ENCODE data around the gene OASL.
"Not testable (repeated sequence)": the region's sequence is repeated elsewhere in the genome, so short reads cannot be mapped to it uniquely, and the experiment has no call there.

The OASL gene

DNA sequence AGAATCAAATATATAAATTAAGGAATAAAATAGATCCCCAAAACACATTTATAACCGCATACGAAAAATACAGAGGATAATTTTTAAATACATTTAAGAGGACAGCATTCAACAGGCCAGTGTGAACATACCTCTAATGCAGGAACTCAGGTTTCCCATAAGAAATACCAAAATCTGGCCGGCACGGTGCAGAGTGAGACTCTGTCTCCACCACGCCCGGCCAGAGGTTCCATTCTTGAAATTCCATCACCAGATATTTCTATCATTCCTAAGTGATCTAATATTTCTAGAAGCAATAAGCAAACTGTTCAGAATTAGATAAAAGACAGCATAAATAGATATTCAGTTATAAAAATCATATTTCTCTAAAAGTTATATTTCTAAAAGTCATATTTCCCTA, 30.2 kb upstream of the OASL start:
- no peak for DNase-seq
- Histone ChIP-seq H3K4me1 (no peaks in the 10 kb centered on the region), H3K27me3 (peaks cover 6% of the 10 kb centered on the region), H3K4me3 (ENCODE audit: low read depth, low read length) (no peak overlapping the region), H3K36me3 (no peaks in the 10 kb centered on the region), H3K9me3 (no peaks in the 10 kb centered on the region)
- TF ChIP-seq, protein P1, sequence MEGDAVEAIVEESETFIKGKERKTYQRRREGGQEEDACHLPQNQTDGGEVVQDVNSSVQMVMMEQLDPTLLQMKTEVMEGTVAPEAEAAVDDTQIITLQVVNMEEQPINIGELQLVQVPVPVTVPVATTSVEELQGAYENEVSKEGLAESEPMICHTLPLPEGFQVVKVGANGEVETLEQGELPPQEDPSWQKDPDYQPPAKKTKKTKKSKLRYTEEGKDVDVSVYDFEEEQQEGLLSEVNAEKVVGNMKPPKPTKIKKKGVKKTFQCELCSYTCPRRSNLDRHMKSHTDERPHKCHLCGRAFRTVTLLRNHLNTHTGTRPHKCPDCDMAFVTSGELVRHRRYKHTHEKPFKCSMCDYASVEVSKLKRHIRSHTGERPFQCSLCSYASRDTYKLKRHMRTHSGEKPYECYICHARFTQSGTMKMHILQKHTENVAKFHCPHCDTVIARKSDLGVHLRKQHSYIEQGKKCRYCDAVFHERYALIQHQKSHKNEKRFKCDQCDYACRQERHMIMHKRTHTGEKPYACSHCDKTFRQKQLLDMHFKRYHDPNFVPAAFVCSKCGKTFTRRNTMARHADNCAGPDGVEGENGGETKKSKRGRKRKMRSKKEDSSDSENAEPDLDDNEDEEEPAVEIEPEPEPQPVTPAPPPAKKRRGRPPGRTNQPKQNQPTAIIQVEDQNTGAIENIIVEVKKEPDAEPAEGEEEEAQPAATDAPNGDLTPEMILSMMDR (IDR thresholded peaks at IDR 0.05; ENCODE audit: low read depth, low read length): no peak

DNA sequence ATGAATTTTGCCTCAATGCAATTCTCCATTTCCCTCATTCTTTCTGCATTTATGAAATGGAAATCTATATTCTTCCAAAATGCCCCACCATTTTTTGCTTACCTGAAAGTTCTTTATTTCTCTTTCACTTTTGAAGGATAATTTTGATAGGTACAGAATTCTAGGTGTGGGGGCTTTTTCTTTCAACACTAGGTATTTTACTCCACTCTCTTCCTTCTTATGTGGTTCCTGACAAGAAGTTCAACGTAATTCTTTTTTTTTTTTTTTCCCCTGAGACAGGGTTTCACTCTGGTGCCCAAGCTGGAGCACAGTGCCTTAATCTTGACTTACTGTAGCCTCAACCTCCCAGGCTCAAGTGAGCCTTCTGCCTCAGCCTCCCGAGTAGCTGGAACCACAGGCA, 26.3 kb upstream of the OASL start:
- TF ChIP-seq, protein P1 (IDR thresholded peaks at IDR 0.05; ENCODE audit: low read depth, low read length): no peak
- no peak overlapping the region for H3K4me3 ChIP-seq (ENCODE audit: low read depth, low read length)
- H3K4me1 ChIP-seq: no peaks in the 10 kb centered on the region
- H3K27me3 ChIP-seq: peaks cover 6% of the 10 kb centered on the region
- no peaks in the 10 kb centered on the region for H3K9me3 ChIP-seq
- no peak for DNase-seq
- H3K36me3 ChIP-seq: no peaks in the 10 kb centered on the region

DNA sequence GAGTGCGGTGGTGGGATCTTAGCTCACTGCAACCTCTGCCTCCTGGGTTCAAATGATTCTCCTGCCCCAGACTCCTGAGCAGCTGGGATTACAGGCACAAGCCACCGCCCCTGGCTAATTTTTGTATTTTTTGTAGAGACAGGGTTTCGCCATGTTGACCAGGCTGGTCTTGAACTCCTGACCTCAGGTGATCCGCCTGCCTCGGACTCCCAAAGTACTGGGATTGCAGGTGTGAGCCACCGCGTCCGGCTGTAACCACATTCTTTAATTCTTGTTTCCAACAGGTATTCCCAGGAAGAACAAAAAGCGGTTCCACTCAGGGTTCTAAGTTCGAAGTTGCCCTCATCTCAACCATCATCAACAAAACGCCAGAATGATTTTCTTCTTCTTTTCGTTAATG, 25.5 kb upstream of the OASL start:
- not testable (repeated sequence) for H3K27me3 ChIP-seq; H3K9me3 ChIP-seq; H3K4me3 ChIP-seq (ENCODE audit: low read depth, low read length); DNase-seq; H3K36me3 ChIP-seq; H3K4me1 ChIP-seq

DNA sequence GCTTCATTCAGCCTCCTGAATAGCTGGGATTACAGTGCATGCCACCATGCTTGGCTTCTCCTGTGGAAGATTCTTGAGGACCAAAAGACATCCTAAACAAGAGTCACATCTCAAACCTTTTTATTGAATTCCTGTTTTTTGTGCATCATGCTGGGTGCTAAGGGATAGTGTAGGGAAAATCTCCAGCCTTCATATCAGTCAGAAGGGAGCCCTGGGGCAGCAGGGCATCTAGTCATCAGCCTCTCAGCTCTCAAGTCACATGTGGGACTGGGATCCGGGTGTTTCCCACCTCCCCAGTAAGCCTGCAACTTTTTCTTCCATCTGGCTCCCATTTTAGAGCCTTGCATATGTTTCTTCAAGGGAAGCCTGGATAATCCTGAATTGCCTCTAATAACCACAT, 25.1 kb upstream of the OASL start:
- TF ChIP-seq, protein P1 (IDR thresholded peaks at IDR 0.05; ENCODE audit: low read depth, low read length): no peak
- DNase-seq: no peak
- Histone ChIP-seq H3K9me3 (no peaks in the 10 kb centered on the region), H3K4me3 (ENCODE audit: low read depth, low read length) (no peak overlapping the region), H3K4me1 (no peaks in the 10 kb centered on the region), H3K27me3 (peaks cover 4% of the 10 kb centered on the region), H3K36me3 (no peaks in the 10 kb centered on the region)

DNA sequence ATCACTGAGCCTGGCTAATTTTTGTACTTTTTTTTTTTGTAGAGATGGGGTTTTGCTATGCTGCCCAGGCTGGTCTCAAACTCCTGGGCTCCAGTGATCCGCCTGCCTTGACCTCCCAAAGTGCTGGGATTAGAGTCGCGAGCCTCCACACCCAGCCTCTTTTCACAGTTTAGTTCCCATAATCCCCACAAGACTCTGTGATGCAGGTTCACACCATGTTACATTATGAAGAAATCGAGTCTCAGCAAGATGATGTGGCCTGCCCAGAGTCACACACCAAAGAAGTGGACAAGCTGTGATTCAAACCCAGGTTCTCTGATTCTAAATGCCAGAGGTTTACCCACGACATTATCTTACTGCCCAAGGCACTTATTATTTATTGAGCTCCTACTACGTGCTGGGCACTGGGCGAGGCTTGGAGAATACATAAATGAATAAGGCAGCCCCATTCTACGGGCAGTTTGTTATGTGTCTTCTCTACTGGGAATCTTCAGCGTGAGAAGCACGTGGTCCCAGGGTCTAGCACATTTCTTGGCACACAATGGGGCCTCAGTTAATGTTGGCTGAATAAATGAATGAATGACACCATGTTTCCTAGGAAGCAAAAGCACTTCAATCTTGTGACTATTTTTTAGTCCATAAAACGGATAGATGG, 23.5 kb upstream of the OASL start:
- Histone ChIP-seq H3K27me3 (no peaks in the 10 kb centered on the region), H3K36me3 (no peaks in the 10 kb centered on the region)
- TF ChIP-seq, protein P1 (IDR thresholded peaks at IDR 0.05; ENCODE audit: low read depth, low read length): no peak

DNA sequence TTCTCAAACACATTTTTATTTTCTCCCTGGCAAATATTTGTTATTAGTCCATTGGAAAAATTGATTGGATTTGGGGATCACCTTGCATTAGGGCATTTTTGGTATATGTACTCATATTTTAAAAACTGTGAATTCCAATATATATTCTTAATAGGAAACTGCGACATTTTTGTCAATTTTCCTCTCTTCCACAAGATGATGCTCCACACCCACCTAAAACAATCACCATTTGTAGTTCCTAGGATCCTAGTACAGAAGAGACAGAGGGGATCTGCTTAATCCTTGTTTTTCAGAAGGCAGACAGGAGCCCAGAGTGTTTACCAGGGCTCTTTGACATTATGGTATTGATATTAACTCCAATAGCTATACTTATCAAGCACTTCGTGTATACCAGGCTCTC, 22.8 kb upstream of the OASL start:
- H3K36me3 ChIP-seq: no peaks in the 10 kb centered on the region
- DNase-seq: no peak
- no peaks in the 10 kb centered on the region for H3K27me3 ChIP-seq
- no peak overlapping the region for H3K4me3 ChIP-seq (ENCODE audit: low read depth, low read length)
- no peaks in the 10 kb centered on the region for H3K4me1 ChIP-seq
- H3K9me3 ChIP-seq: no peaks in the 10 kb centered on the region
- TF ChIP-seq, protein P1 (IDR thresholded peaks at IDR 0.05; ENCODE audit: low read depth, low read length): peak; percentile 53

More for the DNA sequence above, 23.5 kb upstream of the OASL start:
- no peak overlapping the region for H3K4me3 ChIP-seq (ENCODE audit: low read depth, low read length)
- DNase-seq: no peak
- H3K9me3 ChIP-seq: no peaks in the 10 kb centered on the region
- H3K4me1 ChIP-seq: no peaks in the 10 kb centered on the region

All from BE2C (cell line).